ENCODE data around the gene RNF41.
"Not testable (repeated sequence)": the region's sequence is repeated elsewhere in the genome, so short reads cannot be mapped to it uniquely, and the experiment has no call there.

- not testable (repeated sequence) for TF ChIP-seq CTCF (IDR thresholded peaks at IDR 0.05; ENCODE audit: extremely low read depth in 1 of 2, insufficient read depth in 1 of 2, low read depth in 1 of 2, low read length in 2 of 2); EZH2 (IDR thresholded peaks at IDR 0.05; ENCODE audit: borderline replicate concordance, low read depth, low read length, severe bottlenecking); POLR2AphosphoS5 (IDR thresholded peaks at IDR 0.05; ENCODE audit: insufficient read depth, low read depth, low read length); MYC (IDR thresholded peaks at IDR 0.05; ENCODE audit: low read depth, low read length); GATA2 (IDR thresholded peaks at IDR 0.05; ENCODE audit: insufficient read depth, insufficient read length, low read depth, low read length); POLR2A (IDR thresholded peaks at IDR 0.05; ENCODE audit: low read depth, low read length); JUN (IDR thresholded peaks at IDR 0.05; ENCODE audit: borderline replicate concordance, insufficient read depth, insufficient read length, low read depth); FOS (IDR thresholded peaks at IDR 0.05; ENCODE audit: borderline replicate concordance, insufficient read depth, low read length)
- TF ChIP-seq, protein P1, sequence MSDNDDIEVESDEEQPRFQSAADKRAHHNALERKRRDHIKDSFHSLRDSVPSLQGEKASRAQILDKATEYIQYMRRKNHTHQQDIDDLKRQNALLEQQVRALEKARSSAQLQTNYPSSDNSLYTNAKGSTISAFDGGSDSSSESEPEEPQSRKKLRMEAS (IDR thresholded peaks at IDR 0.05; ENCODE audit: insufficient read depth, insufficient read length), result not testable (repeated sequence)
Measured at GRCh38 chr12:56156464-56157200, 65.1 kb downstream of the RNF41 start.

Data from endothelial cell of umbilical vein (primary cell).